SH-SY5Y (cell line): ENCODE data around the gene ST6GALNAC2.

Source experiments
- GATA2 ChIP-seq: IDR thresholded peaks from 2 replicates; pipeline ENCODE4 v1.6.1; 2011; ENCODE audit warnings: mild to moderate bottlenecking, low read depth, low read length
- GATA3 ChIP-seq: IDR thresholded peaks from 2 replicates; pipeline ENCODE4 v1.6.1; 2011; ENCODE audit warnings: low read depth, mild to moderate bottlenecking, low read length, moderate library complexity

Gene ST6GALNAC2

GRCh38 chr17:76611758-76612157, 26.1 kb upstream of the ST6GALNAC2 start:
- TF ChIP-seq GATA3 (no peak), GATA2 (no peak)

- TF ChIP-seq GATA3 (no peak), GATA2 (no peak)
Measured at GRCh38 chr17:76601065-76601464, 15.4 kb upstream of the ST6GALNAC2 start.

GRCh38 chr17:76599694-76600460, 14.2 kb upstream of the ST6GALNAC2 start:
- TF ChIP-seq GATA2: no peak
- TF ChIP-seq GATA3: no peak

GRCh38 chr17:76598004-76598439, 12.4 kb upstream of the ST6GALNAC2 start:
- TF ChIP-seq GATA3 (no peak), GATA2 (no peak)

GRCh38 chr17:76597156-76598003, 11.7 kb upstream of the ST6GALNAC2 start:
- no peak for TF ChIP-seq GATA2
- TF ChIP-seq GATA3: no peak

- TF ChIP-seq GATA3 (no peak), GATA2 (no peak)
Measured at GRCh38 chr17:76594690-76595089, 9.0 kb upstream of the ST6GALNAC2 start.

GRCh38 chr17:76593959-76594358, 8.3 kb upstream of the ST6GALNAC2 start:
- TF ChIP-seq GATA2: no peak
- no peak for TF ChIP-seq GATA3

- TF ChIP-seq GATA3 (no peak), GATA2 (no peak)
Measured at GRCh38 chr17:76593384-76593826, 7.7 kb upstream of the ST6GALNAC2 start.

- TF ChIP-seq GATA3: no peak
- no peak for TF ChIP-seq GATA2
Measured at GRCh38 chr17:76588182-76588581, 2.5 kb upstream of the ST6GALNAC2 start.

GRCh38 chr17:76586741-76587487, 1.3 kb upstream of the ST6GALNAC2 start:
- TF ChIP-seq GATA2 (no peak), GATA3 (no peak)

- no peak for TF ChIP-seq GATA3
- no peak for TF ChIP-seq GATA2
Measured at GRCh38 chr17:76585033-76585648, 519 bp downstream of the ST6GALNAC2 start.

- TF ChIP-seq GATA3 (no peak), GATA2 (no peak)
Measured at GRCh38 chr17:76584427-76585032, 1.1 kb downstream of the ST6GALNAC2 start.

- TF ChIP-seq GATA2: no peak
- TF ChIP-seq GATA3: no peak
Measured at GRCh38 chr17:76582660-76583059, 3.0 kb downstream of the ST6GALNAC2 start.
